NCI-H526 (cell line): Measurements from ENCODE around the gene FAM20C.
A peak's percentile ranks its signal among the peaks of the same experiment; 100 is the strongest.
"Not testable (repeated sequence)": the region's sequence is repeated elsewhere in the genome, so short reads cannot be mapped to it uniquely, and the experiment has no call there.

Source experiments
- DNase-seq, 2 experiments: peaks; one replicate each; lab custom pipeline; 2025; lab: John Stamatoyannopoulos, UW

The FAM20C gene

GRCh38 chr7:174716-175115 lies 17.7 kb upstream of the FAM20C start:
- no peak for DNase-seq

DNA sequence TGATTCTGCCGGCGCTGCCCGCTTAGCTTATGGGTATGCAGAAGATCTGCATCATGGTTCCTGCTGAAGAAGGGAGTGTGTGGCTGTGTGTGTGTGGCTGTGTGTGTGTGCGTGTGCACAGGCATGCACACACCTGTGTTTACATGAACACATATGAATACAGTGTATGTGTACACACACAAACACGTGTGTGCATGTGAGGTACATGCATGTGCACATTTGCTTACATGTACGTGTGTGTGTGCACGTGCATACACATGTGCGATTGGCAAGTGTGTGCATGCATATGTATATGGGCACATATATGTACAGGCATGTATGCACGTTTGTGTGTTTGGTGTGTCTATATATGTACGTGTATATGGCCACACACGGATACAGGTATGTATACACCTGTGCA lies 16.4 kb upstream of the FAM20C start:
- no peak for DNase-seq

- no peak for DNase-seq
Measured at GRCh38 chr7:176381-176780, 16.0 kb upstream of the FAM20C start.

DNA sequence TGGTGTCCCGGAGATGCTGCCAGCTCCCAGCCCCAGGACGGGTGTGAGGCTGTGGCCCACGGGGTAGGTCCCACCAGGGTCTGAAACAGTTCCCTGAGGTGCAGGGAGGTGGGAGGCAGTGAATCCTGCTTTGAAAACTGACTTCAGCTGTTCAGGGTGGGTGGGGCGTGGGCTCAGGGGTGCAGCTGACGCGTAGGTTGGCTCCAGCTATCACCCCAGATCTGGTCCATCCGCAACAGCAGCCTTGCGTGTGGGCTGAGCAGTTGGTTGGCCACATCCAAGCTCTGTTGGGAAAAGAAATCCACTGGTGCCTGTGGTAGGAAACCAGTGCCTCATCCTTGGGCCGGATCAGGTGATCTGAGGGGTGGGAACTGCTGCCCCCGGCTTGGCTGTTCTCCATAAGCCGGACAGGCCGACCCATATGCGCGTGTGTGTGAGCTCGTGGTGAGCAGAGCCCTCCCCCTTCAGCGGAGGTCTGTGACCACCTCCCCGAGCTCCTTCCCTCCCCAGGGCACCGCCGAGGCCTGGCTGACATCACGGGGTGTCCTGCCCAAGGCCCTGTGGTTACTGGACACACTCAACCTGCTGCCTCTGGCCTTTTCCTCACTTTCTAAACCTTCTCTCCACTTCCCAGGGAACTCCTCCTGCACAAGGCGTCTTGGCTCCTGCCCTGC lies 15.4 kb upstream of the FAM20C start:
- no peak for DNase-seq

GRCh38 chr7:178444-178843 lies 13.9 kb upstream of the FAM20C start:
- DNase-seq, result no peak

- no peak for DNase-seq
Measured at GRCh38 chr7:179209-179681, 13.1 kb upstream of the FAM20C start.

DNA sequence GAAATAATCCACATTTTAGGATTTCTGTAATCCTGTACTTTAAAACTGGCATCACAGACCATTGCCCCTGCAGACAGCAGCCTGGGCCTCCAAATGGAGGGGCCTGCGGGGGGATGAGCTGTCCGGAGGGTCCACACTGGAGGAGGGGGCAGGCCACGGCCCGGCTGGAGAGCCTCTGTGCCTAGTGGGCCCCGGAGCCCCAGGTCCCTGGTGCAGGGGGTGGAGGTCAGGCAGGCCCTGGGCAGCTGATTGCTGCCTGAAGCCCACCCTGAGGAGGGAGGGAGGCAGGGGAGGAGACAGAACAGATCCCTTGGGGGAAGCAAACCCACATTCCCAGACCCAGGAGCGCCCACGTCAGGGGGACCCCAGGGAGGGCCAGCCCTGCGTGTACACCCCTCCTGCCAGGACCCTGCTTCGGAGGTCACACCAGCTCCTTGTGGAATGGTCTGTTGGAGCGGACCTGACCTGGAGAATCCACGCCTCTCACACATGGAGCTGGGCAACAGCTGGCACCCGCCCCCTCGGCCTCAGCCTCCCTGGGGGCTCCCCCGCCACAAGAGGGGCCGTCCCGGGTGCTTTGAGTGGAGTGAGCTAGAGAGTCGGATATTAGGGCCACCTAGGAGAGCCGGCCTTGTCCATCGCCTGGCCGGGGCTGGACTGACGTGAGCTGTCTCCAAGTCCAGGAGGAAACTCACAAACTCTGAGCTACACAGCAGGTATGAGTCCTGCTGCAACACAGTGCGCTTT lies 12.2 kb upstream of the FAM20C start:
- no peak for DNase-seq

GRCh38 chr7:181738-182137 lies 10.6 kb upstream of the FAM20C start:
- no peak for DNase-seq

DNA sequence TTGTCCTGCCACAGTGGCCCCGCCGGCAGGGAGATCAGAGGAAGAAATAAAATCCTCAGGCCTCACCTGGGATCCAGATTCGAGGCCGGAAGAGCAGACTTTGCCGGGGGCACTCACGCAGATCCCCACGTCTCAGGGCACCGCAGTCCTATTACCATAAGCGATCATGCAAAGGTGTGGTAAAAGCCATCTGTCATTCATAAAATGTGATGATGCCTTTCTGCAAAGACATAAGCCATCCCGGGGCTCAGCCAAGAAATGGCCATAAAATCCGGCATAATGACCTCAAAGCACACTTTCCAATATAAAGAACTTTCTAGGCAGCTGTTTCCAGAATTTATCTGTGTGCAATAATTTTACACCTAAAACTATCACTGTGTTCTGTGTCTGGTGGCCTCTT lies 9.9 kb upstream of the FAM20C start:
- not testable (repeated sequence) for DNase-seq

GRCh38 chr7:183496-184292 lies 8.7 kb upstream of the FAM20C start:
- no peak for DNase-seq

DNA sequence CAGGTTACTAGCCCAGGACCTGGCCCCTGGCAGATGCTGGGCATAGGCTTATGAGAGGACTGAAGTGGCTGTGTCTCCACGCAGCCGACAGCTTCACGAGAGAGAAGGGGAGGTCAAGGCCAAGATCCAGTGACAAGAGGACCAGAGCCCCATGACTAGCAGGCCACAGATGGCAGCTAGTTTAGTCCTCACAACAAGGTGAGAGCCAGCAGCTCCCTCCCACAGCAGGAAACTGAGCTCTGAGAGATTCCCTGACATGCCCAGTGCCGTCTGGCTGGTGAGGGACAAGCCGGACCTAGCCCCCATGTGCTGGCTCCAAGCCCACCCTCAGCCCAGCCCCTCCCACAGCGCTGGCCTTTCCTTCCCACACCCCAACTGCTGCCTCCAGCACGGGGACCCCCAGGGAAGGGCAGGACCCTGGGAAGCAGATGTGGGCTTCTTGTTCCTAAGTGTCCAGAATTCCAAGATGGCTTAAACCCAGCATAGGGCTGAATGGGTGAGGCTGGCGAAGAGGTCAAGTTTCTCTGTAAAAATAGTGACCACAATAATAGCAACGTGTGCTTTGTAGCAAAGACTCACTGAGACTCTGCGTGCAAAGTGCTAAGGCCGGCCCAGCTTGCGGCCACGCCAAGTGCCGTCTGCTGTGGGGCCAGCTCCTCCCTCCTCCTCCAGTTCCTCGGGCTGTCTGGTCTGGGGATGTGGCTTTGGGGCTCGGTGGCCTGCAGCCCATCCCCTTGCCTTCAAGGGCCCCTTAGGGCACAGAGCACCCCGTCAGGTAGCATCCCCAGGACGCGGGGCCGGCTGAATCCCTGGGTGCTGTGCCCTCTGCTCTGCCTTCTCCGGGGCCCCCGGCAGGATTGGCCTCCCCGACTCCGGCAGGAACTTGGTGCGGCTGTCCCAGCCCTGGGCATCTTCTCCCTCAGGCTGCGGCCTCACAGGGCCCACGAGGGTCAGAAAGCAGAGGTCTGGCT lies 7.8 kb upstream of the FAM20C start:
- DNase-seq, result no peak

DNA sequence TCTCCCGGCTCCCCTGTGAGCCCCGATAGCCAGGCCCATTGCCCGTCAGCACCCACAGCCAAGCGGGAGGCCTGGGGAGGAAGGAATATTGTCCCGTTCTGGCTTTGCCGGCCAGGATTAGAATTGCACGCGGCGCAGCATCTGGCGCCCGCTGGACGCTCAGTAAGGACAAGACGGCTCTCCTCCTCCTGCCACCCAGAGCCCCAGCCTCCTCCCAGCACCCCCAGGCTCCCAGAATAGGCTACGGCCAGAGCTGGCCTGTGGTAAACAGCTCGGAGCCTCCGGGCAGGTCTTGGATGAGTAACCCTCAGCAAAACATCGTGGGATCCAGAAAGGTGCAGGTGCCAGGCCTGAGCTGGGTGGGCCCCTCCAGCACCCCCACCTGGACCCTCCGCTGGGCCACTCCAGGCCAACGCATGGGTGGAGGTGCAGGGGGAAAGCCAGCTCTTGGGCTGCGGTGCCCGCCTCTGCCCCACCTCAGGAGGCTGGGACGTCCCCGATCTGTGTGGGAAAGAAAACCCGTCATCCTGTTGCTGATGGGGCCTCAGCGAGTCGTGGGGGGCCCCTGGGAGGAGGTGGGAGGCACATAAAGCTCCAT lies 5.8 kb upstream of the FAM20C start:
- DNase-seq, result no peak

DNA sequence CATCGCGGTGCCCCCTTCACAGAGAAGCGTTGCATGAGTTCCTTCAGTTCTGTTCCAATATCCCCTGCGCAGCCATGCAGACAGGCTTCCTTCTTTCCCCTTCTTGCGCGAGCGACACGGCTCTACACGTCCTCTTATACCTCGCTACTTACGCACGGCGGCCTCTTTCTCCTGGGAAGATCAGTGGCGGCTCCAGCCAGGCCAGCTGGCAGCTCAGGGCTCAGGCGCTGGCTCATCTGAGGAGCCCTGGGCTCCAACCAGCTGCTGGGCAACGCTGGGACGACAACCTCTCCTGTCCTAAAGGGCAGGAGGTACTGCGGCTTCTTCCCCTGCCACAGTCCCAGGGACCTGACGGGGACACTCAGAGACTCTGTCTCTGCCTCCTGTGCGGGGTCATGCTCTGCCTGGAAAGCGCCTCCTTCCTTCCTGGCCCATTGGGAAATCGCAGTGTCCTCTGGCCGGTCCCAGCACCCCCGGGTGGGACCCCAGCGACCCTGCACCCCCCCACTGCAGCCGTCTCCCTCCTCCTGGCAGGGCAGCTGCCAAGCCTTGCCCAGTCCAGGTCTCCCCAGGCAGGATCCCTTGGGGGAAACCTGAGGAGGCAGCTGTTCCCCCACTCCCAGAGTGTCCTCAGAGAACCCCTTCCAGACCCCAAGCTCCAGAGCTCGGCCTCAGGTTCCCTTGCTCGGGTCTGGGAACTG lies 5.0 kb upstream of the FAM20C start:
- peak in 1 of 2 experiments; percentile 38 for DNase-seq

GRCh38 chr7:188174-188573 lies 4.2 kb upstream of the FAM20C start:
- no peak for DNase-seq

GRCh38 chr7:188727-189500 lies 3.5 kb upstream of the FAM20C start:
- peak; percentile 49 to 84 for DNase-seq

DNA sequence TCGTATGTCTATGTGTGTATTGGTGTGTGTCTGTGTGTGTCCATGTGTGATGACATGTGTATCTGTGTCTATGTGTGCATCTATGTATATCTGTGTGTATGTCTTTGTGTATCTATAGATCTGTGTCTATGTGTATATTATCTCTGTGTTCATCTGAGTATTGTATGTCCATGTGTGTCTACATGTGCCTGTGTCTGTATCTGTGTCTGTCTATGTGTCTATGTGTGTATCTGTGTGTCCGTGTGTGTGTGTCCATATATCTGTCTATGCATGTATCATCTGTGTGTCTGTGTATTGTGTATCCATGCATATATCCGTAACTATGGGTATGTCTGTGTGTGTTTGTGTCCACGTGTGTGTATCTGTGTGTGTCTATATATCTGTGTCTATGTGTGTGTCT lies 2.7 kb upstream of the FAM20C start:
- no peak for DNase-seq

GRCh38 chr7:190196-190595 lies 2.2 kb upstream of the FAM20C start:
- DNase-seq, result no peak

DNA sequence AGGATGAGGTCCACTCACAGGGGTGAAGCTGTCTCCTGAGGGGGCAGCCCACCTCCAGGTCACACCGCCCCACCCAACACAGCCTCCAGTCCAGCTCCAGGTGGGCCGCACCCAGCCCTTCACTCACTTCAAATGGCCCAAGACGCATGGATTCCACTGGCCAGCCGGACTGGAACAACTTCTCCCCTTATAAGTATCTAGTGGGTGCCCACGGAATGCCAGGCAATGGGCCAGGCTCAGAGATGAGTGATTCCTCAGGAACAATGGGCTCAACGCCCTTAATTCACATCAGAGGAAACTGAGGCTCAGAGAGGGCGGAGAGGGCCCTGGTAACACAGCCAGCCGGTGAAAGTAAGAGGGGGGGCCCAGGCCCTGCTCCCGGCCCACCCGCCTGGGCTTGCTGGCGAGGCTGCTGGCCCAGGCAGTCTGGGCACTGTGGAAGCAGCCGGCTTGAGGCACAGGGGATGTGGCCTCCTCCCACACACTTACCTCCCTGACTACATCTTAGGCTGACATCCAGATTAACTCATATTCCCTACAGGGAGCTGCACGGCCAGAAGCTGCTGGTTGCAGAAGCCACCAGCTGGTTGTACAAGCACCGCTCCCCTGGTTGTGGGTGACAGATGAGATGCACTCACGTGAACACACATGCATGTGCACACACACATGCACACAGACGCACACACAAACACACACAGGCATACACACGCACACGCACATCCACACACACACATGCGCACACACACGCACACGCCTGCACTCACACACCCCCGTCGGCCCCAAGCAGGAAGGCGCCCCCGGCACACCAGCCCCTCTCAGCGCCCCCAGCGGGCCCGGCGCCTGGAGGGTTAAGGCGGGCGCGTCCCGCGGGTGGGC lies 1.0 kb upstream of the FAM20C start:
- no peak for DNase-seq
